ENCODE measurements around the gene TMEM175.

Gene TMEM175

DNA sequence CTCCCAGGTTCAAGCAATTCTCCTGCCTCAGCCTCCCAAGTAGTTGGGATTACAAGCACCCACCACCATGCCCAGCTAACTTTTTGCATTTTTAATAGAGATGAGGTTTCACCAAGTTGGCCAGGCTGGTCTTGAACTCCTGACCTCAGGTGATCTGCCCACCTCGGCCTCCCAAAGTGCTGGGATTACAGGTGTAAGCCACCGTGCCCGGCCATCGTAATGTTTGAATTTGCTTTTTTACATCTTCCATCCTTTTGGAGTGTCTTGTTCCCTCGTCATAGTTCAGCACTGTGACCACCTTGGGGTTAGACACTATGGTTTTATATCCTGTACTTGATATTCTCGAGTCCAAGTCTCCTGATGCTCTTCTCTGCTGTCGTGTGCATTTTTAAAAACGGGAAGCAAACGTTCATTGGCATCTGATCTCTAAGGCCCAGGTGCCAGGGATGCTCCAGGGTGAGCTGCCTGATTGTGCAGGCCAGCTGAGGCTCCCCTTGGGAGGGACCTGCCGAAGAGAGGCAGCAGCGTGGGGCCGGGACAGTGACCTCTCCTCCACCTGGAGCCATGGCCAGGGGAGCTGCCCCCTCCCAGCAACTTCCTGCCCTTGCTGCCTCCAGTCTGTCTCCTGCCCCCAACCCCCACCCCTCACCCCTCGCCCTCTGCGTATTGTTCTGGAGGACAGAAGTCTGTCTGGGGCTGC lies 24.4 kb downstream of the TMEM175 start:
- H3K4me3 ChIP-seq (ENCODE audit: low read depth, low read length): no peak overlapping the region
- DNase-seq (ENCODE audit: low read depth): no peak
- no peak for TF ChIP-seq CTCF (IDR thresholded peaks at IDR 0.05; ENCODE audit: control insufficient read depth, extremely low read depth, insufficient read depth)

DNA sequence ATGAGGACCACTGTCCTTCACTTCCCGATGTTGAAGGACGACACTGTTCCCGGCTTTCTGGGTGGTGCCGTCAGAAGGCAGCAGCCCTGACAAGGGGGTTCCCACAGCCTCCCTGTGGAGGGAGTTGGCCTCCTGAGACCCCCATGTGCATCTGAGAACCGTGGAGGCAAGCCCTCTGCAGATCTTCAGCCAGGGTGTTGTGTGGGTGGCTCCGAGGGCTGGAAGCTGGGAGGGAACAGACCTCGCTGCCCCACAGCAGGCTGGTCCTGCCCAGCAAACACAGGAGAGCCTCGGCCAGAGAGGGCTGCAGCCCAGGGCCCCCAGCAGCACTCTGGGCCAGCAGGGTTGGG lies 24.9 kb downstream of the TMEM175 start:
- no peak overlapping the region for H3K4me3 ChIP-seq (ENCODE audit: low read depth, low read length)
- TF ChIP-seq CTCF (IDR thresholded peaks at IDR 0.05; ENCODE audit: control insufficient read depth, extremely low read depth, insufficient read depth): no peak
- DNase-seq (ENCODE audit: low read depth): no peak

DNA sequence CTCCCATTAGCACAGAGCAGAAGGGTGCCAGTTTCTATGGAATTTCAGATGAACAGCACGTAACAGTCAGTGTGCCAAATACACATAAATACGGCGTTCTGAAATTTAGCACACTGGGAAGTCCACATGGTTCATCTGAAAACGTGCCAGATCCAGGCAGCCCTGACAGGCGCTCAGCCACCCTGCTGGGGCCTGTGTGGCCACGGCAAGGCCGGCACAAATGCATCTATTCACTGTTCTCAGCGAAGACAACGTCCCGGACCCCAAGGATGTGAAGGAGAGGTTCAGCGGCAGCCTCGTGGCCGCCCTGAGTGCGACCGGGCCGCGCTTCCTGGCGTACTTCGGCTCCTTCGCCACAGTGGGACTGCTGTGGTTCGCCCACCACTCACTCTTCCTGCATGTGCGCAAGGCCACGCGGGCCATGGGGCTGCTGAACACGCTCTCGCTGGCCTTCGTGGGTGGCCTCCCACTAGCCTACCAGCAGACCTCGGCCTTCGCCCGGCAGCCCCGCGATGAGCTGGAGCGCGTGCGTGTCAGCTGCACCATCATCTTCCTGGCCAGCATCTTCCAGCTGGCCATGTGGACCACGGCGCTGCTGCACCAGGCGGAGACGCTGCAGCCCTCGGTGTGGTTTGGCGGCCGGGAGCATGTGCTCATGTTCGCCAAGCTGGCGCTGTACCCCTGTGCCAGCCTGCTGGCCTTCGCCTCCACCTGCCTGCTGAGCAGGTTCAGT lies 25.5 kb downstream of the TMEM175 start:
- no peak overlapping the region for H3K4me3 ChIP-seq (ENCODE audit: low read depth, low read length)
- no peak for DNase-seq (ENCODE audit: low read depth)
- TF ChIP-seq CTCF (IDR thresholded peaks at IDR 0.05; ENCODE audit: control insufficient read depth, extremely low read depth, insufficient read depth): no peak

GRCh38 chr4:958314-958665 lies 26.0 kb downstream of the TMEM175 start:
- no peak overlapping the region for H3K4me3 ChIP-seq (ENCODE audit: low read depth, low read length)
- no peak for TF ChIP-seq CTCF (IDR thresholded peaks at IDR 0.05; ENCODE audit: control insufficient read depth, extremely low read depth, insufficient read depth)

DNA sequence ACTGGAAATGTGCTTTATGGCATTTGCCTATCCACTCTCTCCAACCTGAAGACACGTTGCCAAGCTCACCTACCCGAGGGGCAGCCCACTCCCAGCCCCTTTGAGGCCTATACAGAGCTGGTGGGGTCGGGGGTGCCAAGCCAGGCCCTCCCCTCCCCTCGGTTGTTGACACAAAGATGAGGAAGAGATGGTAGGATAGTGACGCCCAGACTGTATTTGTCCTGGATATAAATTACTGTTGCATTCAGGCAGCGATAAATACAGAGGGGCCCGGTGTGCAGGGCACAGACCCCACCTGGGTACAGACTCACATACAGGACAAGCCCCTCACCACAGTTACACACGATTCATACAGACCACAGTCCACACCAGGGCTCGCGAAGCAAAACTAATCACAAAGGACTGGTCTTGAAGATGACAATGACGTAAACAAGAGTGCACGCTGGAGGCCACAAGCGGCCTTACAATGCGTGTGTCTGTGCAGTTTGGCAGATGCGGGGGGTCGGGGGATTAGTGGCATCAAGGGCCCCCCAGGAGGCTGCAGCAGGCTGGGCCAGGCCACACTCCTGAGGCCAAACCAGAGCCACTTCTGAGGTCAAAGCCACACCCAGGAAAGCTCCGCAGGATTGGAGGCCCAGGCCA lies 26.6 kb downstream of the TMEM175 start:
- H3K4me3 ChIP-seq (ENCODE audit: low read depth, low read length): no peak overlapping the region
- TF ChIP-seq CTCF (IDR thresholded peaks at IDR 0.05; ENCODE audit: control insufficient read depth, extremely low read depth, insufficient read depth): no peak
- DNase-seq (ENCODE audit: low read depth): no peak

More at GRCh38 chr4:958314-958665, 26.0 kb downstream of the TMEM175 start:
- no peak for DNase-seq (ENCODE audit: low read depth)

GRCh38 chr4:959338-960139 lies 27.3 kb downstream of the TMEM175 start:
- no peak overlapping the region for H3K4me3 ChIP-seq (ENCODE audit: low read depth, low read length)
- DNase-seq (ENCODE audit: low read depth): no peak
- no peak for TF ChIP-seq CTCF (IDR thresholded peaks at IDR 0.05; ENCODE audit: control insufficient read depth, extremely low read depth, insufficient read depth)
